Trophoblast cell (in vitro differentiated cells and primary cell): ENCODE measurements around the gene ILDR1.

ENCODE experiments used
- DNase-seq, 2 donors: peaks; one replicate each; pipeline ENCODE4 v3.0.0-alpha.2; 2016
- H2AFZ ChIP-seq: 2 replicates; pipeline ENCODE4 v1.6.1; 2013; ENCODE audit warnings: low read length, moderate library complexity, mild to moderate bottlenecking; ENCODE audit not compliant: insufficient read depth, poor library complexity
- H2AK5ac ChIP-seq: 2 replicates; pipeline ENCODE4 v1.6.1; 2013; ENCODE audit warnings: mild to moderate bottlenecking, low read length
- H2BK120ac ChIP-seq: 2 replicates; pipeline ENCODE4 v1.6.1; 2013; ENCODE audit warnings: low read length, mild to moderate bottlenecking, moderate library complexity; ENCODE audit not compliant: insufficient read depth, poor library complexity
- H2BK12ac ChIP-seq: 2 replicates; pipeline ENCODE4 v1.6.1; 2013; ENCODE audit warnings: mild to moderate bottlenecking, low read length, moderate library complexity
- H2BK5ac ChIP-seq: 2 replicates; pipeline ENCODE4 v1.6.1; 2013; ENCODE audit warnings: low read length, low read depth, moderate library complexity, mild to moderate bottlenecking; ENCODE audit not compliant: poor library complexity
- H3K14ac ChIP-seq: 2 replicates; pipeline ENCODE4 v1.6.1; 2013; ENCODE audit warnings: mild to moderate bottlenecking, low read length
- H3K18ac ChIP-seq: 2 replicates; pipeline ENCODE4 v1.6.1; 2013; ENCODE audit warnings: mild to moderate bottlenecking, low read length
- H3K23ac ChIP-seq: 2 replicates; pipeline ENCODE4 v1.6.1; 2013; ENCODE audit warnings: low read length
- H3K27ac ChIP-seq: 2 replicates; pipeline ENCODE4 v1.5.1; 2013; ENCODE audit warnings: low read depth, mild to moderate bottlenecking, inconsistent platforms, low read length, moderate library complexity
- H3K27me3 ChIP-seq: 2 replicates; pipeline ENCODE4 v1.6.1; 2013; ENCODE audit warnings: inconsistent platforms, mild to moderate bottlenecking, low read length, moderate library complexity; ENCODE audit not compliant: insufficient read depth
- H3K36me3 ChIP-seq, 2 experiments: 1 replicate in 1 of 2; 2 replicates in 1 of 2; pipeline ENCODE4 v1.6.1; 2013; ENCODE audit warnings: low read length in 2 of 2, mild to moderate bottlenecking in 2 of 2, moderate library complexity in 1 of 2; ENCODE audit not compliant: insufficient read depth in 2 of 2, control insufficient read depth in 1 of 2
- H3K4ac ChIP-seq: 2 replicates; pipeline ENCODE4 v1.6.1; 2013; ENCODE audit warnings: low read depth, mild to moderate bottlenecking, low read length, moderate library complexity
- H3K4me1 ChIP-seq, 2 experiments: 1 replicate in 1 of 2; 2 replicates in 1 of 2; pipeline ENCODE4 v1.6.1; 2013; ENCODE audit warnings: low read length in 2 of 2, mild to moderate bottlenecking in 2 of 2, moderate library complexity in 1 of 2; ENCODE audit not compliant: insufficient read depth in 2 of 2, control insufficient read depth in 1 of 2
- H3K4me2 ChIP-seq: 2 replicates; pipeline ENCODE4 v1.6.1; 2013; ENCODE audit warnings: inconsistent platforms, mild to moderate bottlenecking, low read length, moderate library complexity
- H3K4me3 ChIP-seq: 2 replicates; pipeline ENCODE4 v1.5.1; 2013; ENCODE audit warnings: mild to moderate bottlenecking, low read depth, low read length, inconsistent platforms
- H3K79me1 ChIP-seq: one replicate; pipeline ENCODE4 v1.6.1; 2013; ENCODE audit warnings: low read length
- H3K79me2 ChIP-seq: 2 replicates; pipeline ENCODE4 v1.6.1; 2013; ENCODE audit warnings: low read length, mild to moderate bottlenecking; ENCODE audit not compliant: control insufficient read depth, insufficient read depth, poor library complexity
- H3K9ac ChIP-seq: 2 replicates; pipeline ENCODE4 v1.6.1; 2013; ENCODE audit warnings: mild to moderate bottlenecking, low read length
- H3K9me3 ChIP-seq: 2 replicates; pipeline ENCODE4 v1.6.1; 2013; ENCODE audit warnings: low read depth, mild to moderate bottlenecking, control low read depth, inconsistent platforms, low read length; ENCODE audit not compliant: insufficient read depth
- H4K12ac ChIP-seq: 2 replicates; pipeline ENCODE4 v1.6.1; 2013; ENCODE audit warnings: low read depth, mild to moderate bottlenecking, low read length, moderate library complexity
- H4K8ac ChIP-seq: 2 replicates; pipeline ENCODE4 v1.6.1; 2013; ENCODE audit warnings: low read depth, mild to moderate bottlenecking, low read length, moderate library complexity
- H4K91ac ChIP-seq: one replicate; pipeline ENCODE4 v1.6.1; 2013; ENCODE audit warnings: low read depth, mild to moderate bottlenecking, low read length, moderate library complexity
- WGBS: extraction: QIAGEN DNeasy Blood & Tissue Kit; methylation state at CpG from one replicate; pipeline ENCODE4 v1.1.7; 2013; ENCODE audit warnings: missing lambda C conversion rate; ENCODE audit not compliant: insufficient read length, insufficient coverage; ENCODE audit errors: extremely low coverage; 5-methylcytosine and 5-hydroxymethylcytosine counted together

The ILDR1 gene

DNA sequence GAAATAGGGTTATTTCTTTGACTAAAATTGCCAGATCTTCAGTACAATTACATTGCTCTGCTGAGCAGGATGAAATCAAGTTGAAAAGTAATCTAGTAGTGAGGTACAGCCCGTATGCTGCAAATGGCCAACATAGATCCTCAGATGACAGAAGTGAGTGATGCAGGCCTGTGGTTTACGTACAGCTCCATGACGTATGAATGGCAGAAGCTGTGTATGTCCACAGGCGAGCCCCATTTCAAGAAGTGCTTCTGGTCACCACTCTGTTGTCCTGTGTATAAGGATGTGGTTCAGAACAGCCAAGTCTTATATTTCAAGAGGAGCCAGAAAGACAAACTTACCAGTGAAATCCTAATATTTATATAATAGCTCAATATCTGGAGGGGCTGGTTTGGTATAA, 42.3 kb upstream of the ILDR1 start:
- no peaks in the 10 kb centered on the region for H3K36me3 ChIP-seq
- H3K27me3 ChIP-seq: no peaks in the 10 kb centered on the region
- DNase-seq: no peak
- no peak overlapping the region for H2BK5ac ChIP-seq
- H3K79me2 ChIP-seq: no peaks in the 10 kb centered on the region
- H3K14ac ChIP-seq: no peak overlapping the region
- no peaks in the 10 kb centered on the region for H3K79me1 ChIP-seq
- no peak overlapping the region for H4K12ac ChIP-seq
- H3K4me3 ChIP-seq: no peak overlapping the region
- no peak overlapping the region for H3K9ac ChIP-seq
- no peaks in the 10 kb centered on the region for H3K4me1 ChIP-seq
- no peak overlapping the region for H2BK12ac ChIP-seq
- H3K27ac ChIP-seq: no peak overlapping the region
- no peak overlapping the region for H4K8ac ChIP-seq
- H3K4ac ChIP-seq: no peak overlapping the region
- H2AK5ac ChIP-seq: no peak overlapping the region
- no peak overlapping the region for H2AFZ ChIP-seq
- no peaks in the 10 kb centered on the region for H3K9me3 ChIP-seq
- no peak overlapping the region for H3K23ac ChIP-seq
- no peak overlapping the region for H2BK120ac ChIP-seq
- no peak overlapping the region for H3K4me2 ChIP-seq
- no CpG with 5 or more reads among the region's 4 CpGs for WGBS
- H4K91ac ChIP-seq: no peak overlapping the region
- H3K18ac ChIP-seq: no peak overlapping the region

DNA sequence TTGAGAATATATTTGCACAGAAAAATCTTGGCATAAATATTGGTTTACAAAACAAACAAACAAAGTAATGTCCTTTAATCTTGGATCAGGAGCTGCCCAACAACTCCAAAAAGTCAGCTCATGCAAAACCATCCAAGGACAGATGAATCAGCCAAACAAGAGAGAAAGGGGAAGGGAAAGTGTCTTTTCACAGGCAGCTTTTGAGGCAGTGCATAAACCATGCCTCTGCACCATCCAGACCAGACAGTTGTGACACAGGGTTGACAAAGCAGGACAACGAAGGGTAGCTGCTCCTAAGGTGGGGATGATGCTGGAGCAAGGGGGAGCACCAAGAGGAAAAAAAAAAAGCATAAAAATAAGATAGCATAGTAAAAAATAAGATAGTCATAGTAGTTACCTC, 41.9 kb upstream of the ILDR1 start:
- H3K18ac ChIP-seq: no peak overlapping the region
- H3K9me3 ChIP-seq: no peaks in the 10 kb centered on the region
- no peak for DNase-seq
- no peaks in the 10 kb centered on the region for H3K4me1 ChIP-seq
- H3K36me3 ChIP-seq: no peaks in the 10 kb centered on the region
- no peaks in the 10 kb centered on the region for H3K79me1 ChIP-seq
- H3K23ac ChIP-seq: no peak overlapping the region
- H3K4me2 ChIP-seq: no peak overlapping the region
- no peak overlapping the region for H2AFZ ChIP-seq
- H4K8ac ChIP-seq: no peak overlapping the region
- H3K4me3 ChIP-seq: no peak overlapping the region
- no peak overlapping the region for H3K27ac ChIP-seq
- H4K91ac ChIP-seq: no peak overlapping the region
- H4K12ac ChIP-seq: no peak overlapping the region
- no peaks in the 10 kb centered on the region for H3K27me3 ChIP-seq
- H3K14ac ChIP-seq: no peak overlapping the region
- WGBS: no CpG with 5 or more reads among the region's 1 CpG
- H3K4ac ChIP-seq: no peak overlapping the region
- H3K79me2 ChIP-seq: no peaks in the 10 kb centered on the region
- H3K9ac ChIP-seq: no peak overlapping the region
- no peak overlapping the region for H2BK120ac ChIP-seq
- no peak overlapping the region for H2AK5ac ChIP-seq
- H2BK12ac ChIP-seq: no peak overlapping the region
- H2BK5ac ChIP-seq: no peak overlapping the region

DNA sequence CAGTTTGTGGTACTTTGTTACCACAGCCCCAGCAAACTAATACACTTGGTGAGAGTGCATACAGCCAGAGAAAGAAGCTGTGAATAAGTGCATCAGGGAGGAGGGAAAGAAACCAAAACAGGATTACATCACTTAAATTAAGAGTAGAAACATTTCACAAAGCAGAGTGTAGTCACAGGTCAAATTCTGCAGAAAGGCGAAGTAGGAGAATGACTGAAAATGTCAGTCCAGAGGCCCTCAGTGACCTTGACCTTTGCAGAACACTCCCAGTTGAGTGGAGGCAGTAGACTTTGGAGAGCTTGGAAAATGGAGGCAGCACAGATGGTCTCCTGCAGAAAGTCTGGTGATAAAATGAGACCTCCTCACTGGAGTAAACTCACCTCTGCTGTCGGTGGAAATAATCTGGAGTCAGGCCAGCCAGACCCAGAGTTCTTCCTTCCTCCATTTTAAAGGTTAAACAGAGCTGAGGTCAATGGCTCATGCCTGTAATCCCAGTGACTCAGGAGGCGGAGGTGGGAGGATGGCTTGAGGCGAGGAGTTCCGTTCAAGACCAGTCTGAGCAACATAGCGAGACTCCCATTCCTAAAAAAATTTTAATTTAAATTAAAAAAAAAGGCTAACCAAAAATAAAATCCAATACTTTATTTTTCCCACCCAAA, 38.1 kb upstream of the ILDR1 start:
- Histone ChIP-seq H3K14ac (no peak overlapping the region), H3K9me3 (no peaks in the 10 kb centered on the region), H2AFZ (no peak overlapping the region), H3K4me2 (no peak overlapping the region), H2BK120ac (no peak overlapping the region), H2BK5ac (no peak overlapping the region), H3K36me3 (no peaks in the 10 kb centered on the region), H3K79me2 (no peaks in the 10 kb centered on the region), H3K79me1 (no peaks in the 10 kb centered on the region), H3K4me1 (no peaks in the 10 kb centered on the region), H4K12ac (no peak overlapping the region), H3K27ac (no peak overlapping the region), H4K8ac (no peak overlapping the region), H3K27me3 (no peaks in the 10 kb centered on the region), H3K9ac (no peak overlapping the region), H3K18ac (no peak overlapping the region), H3K4ac (no peak overlapping the region), H2BK12ac (no peak overlapping the region), H4K91ac (no peak overlapping the region), H3K4me3 (no peak overlapping the region), H2AK5ac (no peak overlapping the region), H3K23ac (no peak overlapping the region)
- DNase-seq: no peak
- WGBS: no CpG with 5 or more reads among the region's 6 CpGs

DNA sequence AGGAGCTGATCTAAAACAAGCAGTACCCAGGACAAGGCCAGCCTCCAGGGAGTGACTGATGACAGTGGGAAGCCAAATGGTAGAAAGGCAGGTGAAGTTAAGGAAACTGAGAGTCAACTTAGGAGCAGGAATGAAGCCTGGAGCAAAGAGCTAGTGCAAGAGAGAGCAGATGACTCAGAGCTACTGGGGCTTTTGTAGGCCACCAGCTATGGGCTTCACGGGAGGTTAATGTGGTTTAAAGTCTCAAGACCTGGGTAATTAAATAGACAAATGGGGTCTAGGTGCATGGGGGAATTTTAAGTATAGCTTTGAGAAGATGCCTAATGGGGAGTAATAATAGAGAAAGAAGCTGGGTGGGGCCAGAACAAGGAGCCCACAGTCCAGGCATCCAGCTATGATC, 36.2 kb upstream of the ILDR1 start:
- H3K9me3 ChIP-seq: no peaks in the 10 kb centered on the region
- H4K8ac ChIP-seq: no peak overlapping the region
- H4K12ac ChIP-seq: no peak overlapping the region
- no peaks in the 10 kb centered on the region for H3K4me1 ChIP-seq
- WGBS: no CpG with 5 or more reads among the region's 1 CpG
- no peak overlapping the region for H2BK12ac ChIP-seq
- H2AFZ ChIP-seq: no peak overlapping the region
- no peaks in the 10 kb centered on the region for H3K36me3 ChIP-seq
- no peak overlapping the region for H3K4me2 ChIP-seq
- no peaks in the 10 kb centered on the region for H3K79me1 ChIP-seq
- no peak overlapping the region for H3K18ac ChIP-seq
- no peak overlapping the region for H3K23ac ChIP-seq
- no peak overlapping the region for H3K4me3 ChIP-seq
- H3K9ac ChIP-seq: no peak overlapping the region
- no peak overlapping the region for H3K27ac ChIP-seq
- H2AK5ac ChIP-seq: no peak overlapping the region
- H3K27me3 ChIP-seq: no peaks in the 10 kb centered on the region
- no peak overlapping the region for H3K4ac ChIP-seq
- no peak overlapping the region for H4K91ac ChIP-seq
- no peak for DNase-seq
- H2BK120ac ChIP-seq: no peak overlapping the region
- no peak overlapping the region for H2BK5ac ChIP-seq
- no peaks in the 10 kb centered on the region for H3K79me2 ChIP-seq
- H3K14ac ChIP-seq: no peak overlapping the region
